K562 (cell line): ENCODE measurements around the gene SLC38A8. TPM values are rescaled to one million over a fixed set of nuclear protein-coding genes. Genes with fewer than 3 reads are reported as not detected.
A peak's percentile ranks its signal among the peaks of the same experiment; 100 is the strongest.

ENCODE experiments used
- ATAC-seq: fragments of 200-7000 bp; cut with Tn5 transposase; 3 replicates; pipeline ENCODE4 v1.9.1; 2020; ENCODE audit warnings: moderate library complexity
- BruUV-seq: library from RNA; stranded (reverse); fragments of 400-500 nt; replicated peaks from 2 replicates; lab custom pipeline; 2021; lab: Mats Ljungman, UMichigan
- CTCF ChIA-PET: fragments of 300-600 bp; formaldehyde crosslinking; extraction: SDS; loops from one replicate; lab custom pipeline; 2021; ENCODE audit warnings: low intra/inter-chr PET ratio; lab: Yijun Ruan, JAX
- POLR2A ChIA-PET: fragments of 300-600, 350-650 bp; sonication (Branson Sonifier 250); formaldehyde crosslinking; extraction: SDS; loops from one replicate; lab custom pipeline; 2021; ENCODE audit warnings: antibody characterized with exemption, inconsistent platforms; lab: Yijun Ruan, JAX
- DNase-seq, 4 experiments: peaks; one replicate each; pipeline versions ENCODE4 v3.0.0 to v3.0.0-alpha.2; 2011 to 2018; ENCODE audit warnings: low spot score in 3 of 4, mixed read lengths in 3 of 4; ENCODE audit errors: extremely low read depth in 1 of 4
- FAIRE-seq: peaks from 2 replicates; lab custom pipeline; 2011; peaks lifted over from hg19 to GRCh38; lab: Jason Lieb, UNC
- H2AFZ ChIP-seq: 2 replicates; pipeline ENCODE4 v1.6.0; 2011; ENCODE audit warnings: low read depth, low read length, control low read depth, inconsistent platforms
- H3K27ac ChIP-seq: fragments of 200-600 bp; 3 replicates; pipeline ENCODE4 v1.8.0; 2011; ENCODE audit warnings: low read depth, mild to moderate bottlenecking, control low read depth, inconsistent platforms, low read length, moderate library complexity, mixed read lengths; ENCODE audit errors: extremely low read depth
- H3K27me3 ChIP-seq, 2 experiments: fragments of 300-600 bp in 1 of 2; 2 replicates in 1 of 2; 3 replicates in 1 of 2; pipeline versions ENCODE4 v1.6.0 to v1.8.0; 2011; ENCODE audit warnings: inconsistent platforms in 2 of 2, low read length in 2 of 2, mild to moderate bottlenecking in 1 of 2, mixed read lengths in 1 of 2, moderate library complexity in 1 of 2; ENCODE audit not compliant: control insufficient read depth in 2 of 2, insufficient read depth in 2 of 2
- H3K36me3 ChIP-seq: fragments of 300-600 bp; 3 replicates; pipeline ENCODE4 v1.8.0; 2011; ENCODE audit warnings: mild to moderate bottlenecking, low read length, inconsistent platforms; ENCODE audit not compliant: control insufficient read depth, insufficient read depth
- H3K4me1 ChIP-seq, 2 experiments: fragments of 200-600 bp in 1 of 2; replicated peaks in 1 of 2; 2 replicates in 1 of 2; 3 replicates in 1 of 2; pipeline versions ENCODE4 v1.5.1 to v1.8.0; 2011; ENCODE audit warnings: inconsistent platforms in 2 of 2, low read length in 2 of 2, mild to moderate bottlenecking in 1 of 2, mixed read lengths in 1 of 2, moderate library complexity in 1 of 2; ENCODE audit not compliant: control insufficient read depth in 2 of 2, insufficient read depth in 2 of 2
- H3K4me2 ChIP-seq: 2 replicates; pipeline ENCODE4 v1.6.1; 2011; ENCODE audit warnings: low read length, control low read depth, inconsistent platforms, mixed read lengths; ENCODE audit not compliant: insufficient read depth
- H3K4me3 ChIP-seq: fragments of 200-600 bp; sonication (generic), shearing (Covaris generic); 2 replicates; pipeline ENCODE4 v1.5.1; 2016; ENCODE audit warnings: control low read depth, inconsistent platforms
- H3K79me2 ChIP-seq: fragments of 200-600 bp; 3 replicates; pipeline ENCODE4 v1.8.0; 2011; ENCODE audit warnings: low read length, inconsistent platforms; ENCODE audit not compliant: control insufficient read depth, insufficient read depth
- H3K9ac ChIP-seq, 2 experiments: 2 replicates each; pipeline versions ENCODE4 v1.6.0 to v1.6.1; 2011; ENCODE audit warnings: low read depth in 2 of 2, low read length in 2 of 2, control low read depth in 1 of 2, inconsistent platforms in 1 of 2, mild to moderate bottlenecking in 1 of 2, mixed read lengths in 1 of 2; ENCODE audit not compliant: insufficient read depth in 1 of 2
- H3K9me1 ChIP-seq: one replicate; pipeline ENCODE4 v1.6.0; 2011; ENCODE audit warnings: inconsistent platforms, mild to moderate bottlenecking, low read length, moderate library complexity; ENCODE audit not compliant: control insufficient read depth, insufficient read depth
- H3K9me3 ChIP-seq: replicated peaks from 2 replicates; pipeline ENCODE4 v1.5.1; 2011; ENCODE audit warnings: low read depth, low read length, inconsistent platforms; ENCODE audit not compliant: control insufficient read depth, insufficient read depth
- H4K20me1 ChIP-seq: replicated peaks from 2 replicates; pipeline ENCODE4 v1.6.1; 2011; ENCODE audit warnings: low read length, inconsistent platforms, mixed read lengths; ENCODE audit not compliant: control insufficient read depth, insufficient read depth
- ARID2 ChIP-seq: fragments of 450-650 bp; IDR thresholded peaks from 2 replicates; pipeline ENCODE4 v1.6.1; 2017; ENCODE audit warnings: antibody characterized with exemption, mild to moderate bottlenecking
- C11orf30 ChIP-seq: fragments of 450-650 bp; IDR thresholded peaks from 2 replicates; pipeline ENCODE4 v1.6.1; 2016; ENCODE audit warnings: low read depth, mild to moderate bottlenecking
- CREM ChIP-seq: IDR thresholded peaks from 2 replicates; pipeline ENCODE4 v1.6.1; 2014; ENCODE audit warnings: antibody characterized with exemption, low read depth
- NCOA2 ChIP-seq, 2 experiments: fragments of 450-650 bp; IDR thresholded peaks; 2 replicates each; pipeline ENCODE4 v1.6.1; 2018; ENCODE audit warnings: mild to moderate bottlenecking in 2 of 2, moderate library complexity in 1 of 2; ENCODE audit not compliant: partially characterized antibody in 2 of 2
- NR1H2 ChIP-seq: sonication (generic); formaldehyde crosslinking; IDR thresholded peaks from 2 replicates; pipeline ENCODE4 v1.4.0; 2020; ENCODE audit warnings: mild to moderate bottlenecking, missing genetic modification reagents
- RAD21 ChIP-seq, 2 experiments: fragments of 250-450 bp in 1 of 2; fragments of 450-650 bp in 1 of 2; sonication (Bioruptor Pico) in 1 of 2; formaldehyde crosslinking in 1 of 2; IDR thresholded peaks in 1 of 2; conservative IDR thresholded peaks in 1 of 2; 2 replicates each; pipeline versions ENCODE4 v1.4.0 to v1.8.0; 2020 to 2022; ENCODE audit warnings: mild to moderate bottlenecking in 2 of 2, moderate library complexity in 1 of 2
- RREB1 ChIP-seq: fragments of 250-450 bp; sonication (Bioruptor Pico); IDR thresholded peaks from 2 replicates; pipeline ENCODE4 v1.4.0; 2020
- SNAPC5 ChIP-seq: fragments of 250-450 bp; sonication (Bioruptor Pico); IDR thresholded peaks from 2 replicates; pipeline ENCODE4 v1.8.0; 2021; ENCODE audit warnings: moderate library complexity, mild to moderate bottlenecking, inconsistent platforms
- WGBS: fragments of 100-300 bp; shearing (Covaris generic); methylation state at CpG from one replicate; pipeline ENCODE4 v1.1.6; 2016; ENCODE audit warnings: low coverage, mixed read lengths; ENCODE audit not compliant: insufficient coverage; ENCODE audit errors: missing lambda C conversion rate; 5-methylcytosine and 5-hydroxymethylcytosine counted together
- in situ Hi-C: fragments of 300-500 bp; cut with MboI; formaldehyde crosslinking; loops from 4 replicates; pipeline ENCODE4 v1.15.0; 2018; ENCODE audit warnings: inconsistent platforms, mixed read lengths
- intact Hi-C: fragments of 100-400 bp; cut with micrococcal nuclease; formaldehyde crosslinking; loops from 2 replicates; pipeline ENCODE4 v1.14.2; 2022
- polyA plus RNA-seq, 8 experiments: library from polyadenylated mRNA; depleted of rRNA in 4 of 8; stranded (reverse) in 5 of 8; unstranded in 3 of 8; fragments of >200 nt; fragmentation: Nextera tagmentation in 2 of 8; fragmentation: Illumina TruSeq in 1 of 8; extraction: Ambion mirVana in 2 of 8; extraction: Trizol in 1 of 8; gene quantifications; 2 replicates each; pipeline versions ENCODE4 v1.2.1 to v1.2.3, GENCODE V29; 2011 to 2014; ENCODE audit warnings: inconsistent platforms in 1 of 8, missing spikeins in 1 of 8
- total RNA-seq, 7 experiments: library from RNA; depleted of rRNA in 6 of 7; stranded (reverse); fragments of >200 nt in 6 of 7; fragmentation: Illumina TruSeq in 2 of 7; extraction: Trizol in 2 of 7; gene quantifications; 2 replicates each; pipeline versions ENCODE4 v1.2.1 to v1.2.3, GENCODE V29; 2011 to 2021; ENCODE audit warnings: low replicate concordance in 1 of 7
- TF ChIP-seq, protein P1 (sequence below): sonication (generic); formaldehyde crosslinking; IDR thresholded peaks from 2 replicates; pipeline ENCODE4 v1.8.1; 2023; ENCODE audit warnings: mild to moderate bottlenecking, missing genetic modification reagents, moderate library complexity

Gene SLC38A8
- total and polyA plus RNA-seq, 9 of the 15 experiments (the other 6 are each of a cell fraction or from before 2014, with no cell fraction given): 0.28 TPM; not detected in 8

DNA sequence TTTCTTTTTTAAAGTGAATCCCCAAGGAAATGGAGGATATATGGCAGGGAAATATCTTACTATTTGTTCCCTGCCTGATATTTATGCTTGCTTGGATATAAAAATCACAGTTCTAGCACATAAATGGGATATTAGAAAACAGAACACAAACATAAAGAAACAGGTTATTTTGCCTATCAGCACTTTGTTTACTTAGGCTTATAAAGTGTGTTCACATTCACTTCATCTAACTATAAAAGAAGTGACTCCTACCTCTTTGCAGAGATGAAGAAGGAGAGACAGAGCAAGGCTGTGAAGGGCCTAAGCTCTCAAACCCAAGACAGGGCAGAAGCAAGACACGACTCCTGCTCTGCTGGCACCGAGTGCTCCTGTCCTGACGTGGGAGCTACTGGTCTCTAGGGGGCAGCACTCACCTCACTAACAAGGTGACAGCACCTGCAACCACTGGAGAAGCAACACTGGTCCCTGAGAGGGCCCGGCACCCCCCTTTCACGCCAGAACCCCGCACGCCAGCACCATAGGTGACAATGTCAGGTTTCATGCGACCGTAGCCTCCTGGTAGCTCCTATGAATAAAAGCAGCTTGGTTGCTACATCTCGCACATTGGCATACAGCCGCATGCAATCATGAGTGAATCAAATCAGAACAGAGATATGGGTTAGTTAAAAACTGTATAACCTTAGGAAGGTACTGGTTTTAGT lies 42.1 kb upstream of the SLC38A8 start:
- in situ Hi-C loops: loop anchor here (5.0 kb wide), 1 partner anchor 83 kb away; no protein-coding TSS in a partner anchor
- no peaks in the 10 kb centered on the region for H3K27me3 ChIP-seq
- no peaks in the 10 kb centered on the region for H3K9me1 ChIP-seq
- H3K4me1 ChIP-seq: peaks cover 0 to 3% of the 10 kb centered on the region in 2 experiments; a peak in 1 of 5 replicates
- no peak overlapping the region for H3K27ac ChIP-seq
- peak; percentile 79 to 85 (median 83) for DNase-seq
- peak; percentile 92 for FAIRE-seq
- WGBS: 42% methylated on average over 11 of the region's 11 CpGs
- no peaks in the 10 kb centered on the region for H4K20me1 ChIP-seq
- no peaks in the 10 kb centered on the region for H3K9me3 ChIP-seq
- ChIA-PET CTCF (interaction anchor here (0.6 to 3.0 kb wide), 5 partner anchors 90 to 538 kb away, joined by 3 to 26 read pairs (median 8); partner anchors contain the start of gene TAF1C), POLR2A (interaction anchor here (0.6 to 0.7 kb wide), 2 partner anchors 247 to 265 kb away, joined by 3 to 4 read pairs; no protein-coding TSS in a partner anchor)
- peak; percentile 98 for ATAC-seq
- no peak overlapping the region for H2AFZ ChIP-seq
- H3K79me2 ChIP-seq: no peaks in the 10 kb centered on the region
- H3K4me3 ChIP-seq: no peak overlapping the region
- 0 out of 4 replicates have a peak overlapping the region, but pooled peaks of 1 of the 2 experiments have one; percentile 17 for H3K9ac ChIP-seq
- no TSS peak for BruUV-seq
- no peak overlapping the region for H3K4me2 ChIP-seq
- intact Hi-C loops: loop anchor here (1.0 to 10.0 kb wide), 3 partner anchors 60 to 400 kb away; partner anchors contain the start of genes DNAAF1 and HSDL1
- H3K36me3 ChIP-seq: peaks cover 90% of the 10 kb centered on the region
- peak; percentile 60 to 91 for TF ChIP-seq RAD21 (CRISPR knock-in tag; conservative IDR thresholded peaks at IDR 0.05 in 1 of 2, IDR thresholded peaks at IDR 0.05 in 1 of 2)
- TF ChIP-seq C11orf30: peak; percentile 76
- TF ChIP-seq ARID2: no peak
- no peak for TF ChIP-seq SNAPC5 (CRISPR knock-in tag)
- TF ChIP-seq CREM: peak; percentile 72; the same call in 1 of the 2 replicates
- peak in 1 of 2 experiments; percentile 23 for TF ChIP-seq NCOA2 (IDR thresholded peaks at IDR 0.05; ENCODE audit: partially characterized antibody in 2 of 2)
- TF ChIP-seq, protein P1, sequence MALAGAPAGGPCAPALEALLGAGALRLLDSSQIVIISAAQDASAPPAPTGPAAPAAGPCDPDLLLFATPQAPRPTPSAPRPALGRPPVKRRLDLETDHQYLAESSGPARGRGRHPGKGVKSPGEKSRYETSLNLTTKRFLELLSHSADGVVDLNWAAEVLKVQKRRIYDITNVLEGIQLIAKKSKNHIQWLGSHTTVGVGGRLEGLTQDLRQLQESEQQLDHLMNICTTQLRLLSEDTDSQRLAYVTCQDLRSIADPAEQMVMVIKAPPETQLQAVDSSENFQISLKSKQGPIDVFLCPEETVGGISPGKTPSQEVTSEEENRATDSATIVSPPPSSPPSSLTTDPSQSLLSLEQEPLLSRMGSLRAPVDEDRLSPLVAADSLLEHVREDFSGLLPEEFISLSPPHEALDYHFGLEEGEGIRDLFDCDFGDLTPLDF (CRISPR knock-in tag): 0 out of 2 replicates have a peak, but pooled peaks have one; percentile 37
- no peak for TF ChIP-seq RREB1 (CRISPR knock-in tag)
- 0 out of 2 replicates have a peak, but pooled peaks have one; percentile 20 for TF ChIP-seq NR1H2 (CRISPR knock-in tag)
